NB4 (cell line): Measurements from ENCODE around the gene AGA.
A peak's percentile ranks its signal among the peaks of the same experiment; 100 is the strongest.

Experiments used
- DNase-seq: peaks from one replicate; pipeline ENCODE4 v3.0.0; 2010; ENCODE audit warnings: low read depth
- H3K4me3 ChIP-seq: one replicate; pipeline ENCODE4 v1.5.1; 2011; ENCODE audit warnings: mild to moderate bottlenecking, low read depth, low read length, moderate library complexity
- CTCF ChIP-seq: IDR thresholded peaks from one replicate; pipeline ENCODE4 v1.5.1; 2012; ENCODE audit warnings: low read depth, low read length
- MAX ChIP-seq: IDR thresholded peaks from 2 replicates; pipeline ENCODE4 v1.6.1; 2011; ENCODE audit warnings: low read depth, low read length
- MYC ChIP-seq: IDR thresholded peaks from 2 replicates; pipeline ENCODE4 v1.6.1; 2011; ENCODE audit warnings: low read depth, low read length
- POLR2A ChIP-seq: IDR thresholded peaks from 2 replicates; pipeline ENCODE4 v1.6.1; 2011; ENCODE audit warnings: mild to moderate bottlenecking; ENCODE audit not compliant: insufficient read length; ENCODE audit errors: extremely low read depth

Gene AGA

GRCh38 chr4:177444911-177445736 lies 2.9 kb upstream of the AGA start:
- TF ChIP-seq MYC (no peak), CTCF (no peak), POLR2A (no peak), MAX (no peak)
- peak; percentile 30 for DNase-seq
- peak overlapping the region; percentile 62 for H3K4me3 ChIP-seq

- peak; percentile 26 for TF ChIP-seq CTCF
- no peak for TF ChIP-seq POLR2A
- TF ChIP-seq MAX, result peak; percentile 9; the same call in 1 of the 2 replicates
- DNase-seq, result peak; percentile 87
- H3K4me3 ChIP-seq, result peak overlapping the region; percentile 88
Measured at GRCh38 chr4:177441061-177441802, 1.0 kb downstream of the AGA start.

GRCh38 chr4:177436456-177436855 lies 5.8 kb downstream of the AGA start:
- no peak overlapping the region for H3K4me3 ChIP-seq
- TF ChIP-seq CTCF, result no peak
- TF ChIP-seq POLR2A, result no peak
- TF ChIP-seq MYC, result no peak
- no peak for TF ChIP-seq MAX
- no peak for DNase-seq

- TF ChIP-seq MAX, result no peak
- TF ChIP-seq CTCF, result no peak
- DNase-seq, result no peak
- H3K4me3 ChIP-seq, result no peak overlapping the region
Measured at GRCh38 chr4:177434667-177435066, 7.6 kb downstream of the AGA start.

- DNase-seq, result no peak
- H3K4me3 ChIP-seq, result no peak overlapping the region
- TF ChIP-seq CTCF, result no peak
- TF ChIP-seq MYC, result no peak
- TF ChIP-seq POLR2A, result no peak
- no peak for TF ChIP-seq MAX
Measured at GRCh38 chr4:177427192-177427591, 15.0 kb downstream of the AGA start.
